Chondrocyte (in vitro differentiated cells): Measurements from ENCODE around the gene CTRB1. TPM values are rescaled to one million over a fixed set of nuclear protein-coding genes. Genes with fewer than 3 reads are reported as not detected.
A peak's percentile ranks its signal among the peaks of the same experiment; 100 is the strongest.
"Not testable (repeated sequence)": the region's sequence is repeated elsewhere in the genome, so short reads cannot be mapped to it uniquely, and the experiment has no call there.

ENCODE experiments used
- DNase-seq: peaks from one replicate; pipeline ENCODE4 v3.0.0; 2021; ENCODE audit warnings: mixed read lengths, low spot score
- H3K27ac Mint-ChIP-seq: one replicate; pipeline ENCODE4 v1.8.0; 2021; ENCODE audit warnings: mild to moderate bottlenecking, moderate library complexity, mixed read lengths; ENCODE audit not compliant: unreplicated experiment
- H3K27me3 Mint-ChIP-seq: 2 replicates; pipeline ENCODE4 v1.8.0; 2021; ENCODE audit warnings: low read depth, mixed read lengths
- H3K36me3 Mint-ChIP-seq: 2 replicates; pipeline ENCODE4 v1.8.0; 2021; ENCODE audit warnings: low read depth, mixed read lengths
- H3K4me1 Mint-ChIP-seq: 2 replicates; pipeline ENCODE4 v1.8.0; 2021; ENCODE audit warnings: low read depth, mild to moderate bottlenecking, mixed read lengths
- H3K4me3 Mint-ChIP-seq: one replicate; pipeline ENCODE4 v1.8.0; 2021; ENCODE audit warnings: mild to moderate bottlenecking, moderate library complexity, mixed read lengths; ENCODE audit not compliant: unreplicated experiment
- H3K9me3 Mint-ChIP-seq: 2 replicates; pipeline ENCODE4 v1.8.0; 2021; ENCODE audit warnings: low read depth, mixed read lengths
- total RNA-seq: library from RNA; stranded (reverse); gene quantifications from 3 replicates; pipeline ENCODE4 v1.2.1, GENCODE V29; 2021
- TF ChIP-seq, protein P1 (sequence below): fragments of 200-600 bp; sonication (generic); IDR thresholded peaks from 2 replicates; pipeline ENCODE4 v1.5.0; 2021; ENCODE audit warnings: antibody characterized with exemption, mild to moderate bottlenecking, moderate library complexity

CTRB1 gene
- total RNA-seq, 1 donor from 2014 or later, result not detected

DNA sequence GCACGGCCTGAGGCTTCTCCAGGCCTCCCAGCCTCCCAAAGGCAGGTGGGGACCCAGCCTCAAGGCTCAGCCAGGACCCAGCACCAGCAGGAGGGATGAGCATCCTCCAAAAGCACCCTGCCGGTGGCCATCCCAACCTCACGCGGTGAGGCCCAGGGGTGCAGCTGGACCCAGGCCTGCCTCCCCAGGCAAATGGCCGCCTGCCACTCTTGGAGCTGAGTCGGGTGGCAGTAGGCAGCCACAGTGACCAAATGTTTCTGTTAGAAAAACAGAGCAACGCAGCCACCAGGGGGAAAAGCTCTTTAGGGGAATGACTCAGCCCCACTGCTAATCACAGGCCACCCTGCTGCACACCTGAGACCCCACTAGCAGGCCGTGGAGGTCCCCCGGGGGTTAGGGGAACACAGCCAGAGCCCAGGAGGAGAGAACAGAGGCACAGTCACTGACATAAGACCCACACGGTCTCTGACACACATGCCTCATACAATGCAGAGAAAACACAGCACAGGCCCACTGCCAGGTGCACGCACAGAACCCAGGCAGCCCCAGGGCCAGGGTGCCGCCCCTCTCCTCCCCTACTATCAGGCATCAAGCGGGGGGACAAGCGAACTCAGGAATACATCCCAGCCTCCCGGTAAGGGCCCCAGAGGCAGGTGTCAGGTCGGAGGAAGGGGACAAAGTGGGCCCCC, 20.2 kb downstream of the CTRB1 start:
- Mint-ChIP-seq H3K9me3 (no peaks in the 10 kb centered on the region), H3K4me3 (peak overlapping the region; percentile 46), H3K27ac (peak overlapping the region; percentile 99), H3K36me3 (peaks cover 26% of the 10 kb centered on the region), H3K27me3 (no peaks in the 10 kb centered on the region), H3K4me1 (peaks cover 75% of the 10 kb centered on the region)
- TF ChIP-seq, protein P1, sequence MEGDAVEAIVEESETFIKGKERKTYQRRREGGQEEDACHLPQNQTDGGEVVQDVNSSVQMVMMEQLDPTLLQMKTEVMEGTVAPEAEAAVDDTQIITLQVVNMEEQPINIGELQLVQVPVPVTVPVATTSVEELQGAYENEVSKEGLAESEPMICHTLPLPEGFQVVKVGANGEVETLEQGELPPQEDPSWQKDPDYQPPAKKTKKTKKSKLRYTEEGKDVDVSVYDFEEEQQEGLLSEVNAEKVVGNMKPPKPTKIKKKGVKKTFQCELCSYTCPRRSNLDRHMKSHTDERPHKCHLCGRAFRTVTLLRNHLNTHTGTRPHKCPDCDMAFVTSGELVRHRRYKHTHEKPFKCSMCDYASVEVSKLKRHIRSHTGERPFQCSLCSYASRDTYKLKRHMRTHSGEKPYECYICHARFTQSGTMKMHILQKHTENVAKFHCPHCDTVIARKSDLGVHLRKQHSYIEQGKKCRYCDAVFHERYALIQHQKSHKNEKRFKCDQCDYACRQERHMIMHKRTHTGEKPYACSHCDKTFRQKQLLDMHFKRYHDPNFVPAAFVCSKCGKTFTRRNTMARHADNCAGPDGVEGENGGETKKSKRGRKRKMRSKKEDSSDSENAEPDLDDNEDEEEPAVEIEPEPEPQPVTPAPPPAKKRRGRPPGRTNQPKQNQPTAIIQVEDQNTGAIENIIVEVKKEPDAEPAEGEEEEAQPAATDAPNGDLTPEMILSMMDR, result peak; percentile 64
- DNase-seq, result no peak

GRCh38 chr16:75239542-75240122, 20.8 kb downstream of the CTRB1 start:
- H3K27ac Mint-ChIP-seq, result peak overlapping the region; percentile 99
- H3K27me3 Mint-ChIP-seq, result no peaks in the 10 kb centered on the region
- TF ChIP-seq, protein P1, result no peak
- peaks cover 24% of the 10 kb centered on the region for H3K36me3 Mint-ChIP-seq
- H3K9me3 Mint-ChIP-seq, result no peaks in the 10 kb centered on the region
- no peak overlapping the region for H3K4me3 Mint-ChIP-seq
- DNase-seq, result peak; percentile 89
- H3K4me1 Mint-ChIP-seq, result peaks cover 75% of the 10 kb centered on the region

DNA sequence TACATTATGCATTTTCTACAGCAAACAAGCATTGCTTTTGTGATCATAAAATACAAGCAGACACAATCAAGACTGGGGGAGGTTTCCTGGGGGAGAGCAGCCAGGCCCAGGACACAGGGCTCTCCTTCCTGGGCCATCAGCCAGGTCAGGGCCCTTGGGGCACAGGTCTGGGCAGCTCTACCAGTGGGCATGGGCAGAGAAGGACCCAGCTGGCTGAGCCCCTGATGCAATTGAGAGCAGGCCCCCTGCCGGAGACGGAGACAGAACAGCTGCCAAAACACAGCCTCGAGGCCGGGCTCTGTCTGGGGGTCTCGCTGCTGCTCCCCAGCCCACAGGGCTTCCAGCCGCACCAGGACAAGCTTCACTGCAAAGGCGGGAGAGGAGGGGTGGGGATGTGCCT, 21.8 kb downstream of the CTRB1 start:
- not testable (repeated sequence) for H3K27me3 Mint-ChIP-seq, DNase-seq, H3K9me3 Mint-ChIP-seq, H3K4me3 Mint-ChIP-seq
- Mint-ChIP-seq H3K27ac (peak overlapping the region; percentile 94), H3K4me1 (peaks cover 79% of the 10 kb centered on the region), H3K36me3 (peaks cover 24% of the 10 kb centered on the region)

DNA sequence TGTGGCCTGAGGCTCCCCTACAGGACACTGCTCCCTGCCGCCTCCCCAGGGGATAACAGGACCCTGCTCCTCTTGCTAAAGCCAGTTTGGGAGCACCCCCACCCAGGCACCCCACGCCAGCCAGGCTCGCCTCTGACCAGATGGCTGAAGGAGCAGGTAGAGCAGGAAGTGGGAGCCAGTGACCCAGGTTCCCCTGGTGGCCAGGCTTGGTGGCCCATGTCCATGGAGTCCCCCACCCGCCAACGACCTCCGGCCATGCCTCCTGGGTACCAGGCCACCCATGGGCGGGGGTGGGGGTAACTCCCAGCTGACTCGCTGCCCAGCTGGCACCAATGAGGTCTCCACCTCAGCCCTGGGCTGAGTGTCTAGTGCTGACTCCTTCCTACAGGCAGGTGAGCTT, 22.6 kb downstream of the CTRB1 start:
- H3K9me3 Mint-ChIP-seq, result no peaks in the 10 kb centered on the region
- H3K36me3 Mint-ChIP-seq, result peaks cover 20% of the 10 kb centered on the region
- TF ChIP-seq, protein P1, result no peak
- no peak overlapping the region for H3K4me3 Mint-ChIP-seq
- DNase-seq, result no peak
- H3K27ac Mint-ChIP-seq, result peak overlapping the region; percentile 27
- H3K4me1 Mint-ChIP-seq, result peaks cover 82% of the 10 kb centered on the region
- H3K27me3 Mint-ChIP-seq, result no peaks in the 10 kb centered on the region

GRCh38 chr16:75241955-75242354, 23.2 kb downstream of the CTRB1 start:
- no peak overlapping the region for H3K4me3 Mint-ChIP-seq
- H3K36me3 Mint-ChIP-seq, result peaks cover 20% of the 10 kb centered on the region
- no peaks in the 10 kb centered on the region for H3K9me3 Mint-ChIP-seq
- DNase-seq, result no peak
- H3K27ac Mint-ChIP-seq, result peak overlapping the region; percentile 77
- H3K4me1 Mint-ChIP-seq, result peaks cover 87% of the 10 kb centered on the region
- TF ChIP-seq, protein P1, result no peak
- no peaks in the 10 kb centered on the region for H3K27me3 Mint-ChIP-seq

- Mint-ChIP-seq H3K36me3 (peaks cover 18% of the 10 kb centered on the region), H3K27ac (peak overlapping the region; percentile 100), H3K4me1 (peaks cover 89% of the 10 kb centered on the region)
- H3K27me3 Mint-ChIP-seq, H3K4me3 Mint-ChIP-seq, H3K9me3 Mint-ChIP-seq, DNase-seq: not testable (repeated sequence)
These were observed 23.8 kb downstream of the CTRB1 start for GRCh38 chr16:75242436-75243078.
